SU-DHL-6 (cell line): Measurements from ENCODE around the gene EFHD1.
"Not testable (repeated sequence)": the region's sequence is repeated elsewhere in the genome, so short reads cannot be mapped to it uniquely, and the experiment has no call there.

Experiments
- H2AFZ ChIP-seq: fragments of 200-600 bp; sonication (generic); 2 replicates; pipeline ENCODE4 v1.6.1; 2014; ENCODE audit warnings: low read depth, mild to moderate bottlenecking, moderate library complexity, mixed read lengths, antibody characterized with exemption, low read length; ENCODE audit not compliant: severe bottlenecking
- H3F3A ChIP-seq: fragments of 200-600 bp; shearing (Covaris generic); 2 replicates; pipeline ENCODE4 v1.6.0; 2016; ENCODE audit warnings: antibody characterized with exemption, mild to moderate bottlenecking; ENCODE audit not compliant: insufficient read depth
- H3K27ac ChIP-seq: fragments of 200-600 bp; sonication (generic); 2 replicates; pipeline ENCODE4 v1.5.1; 2016; ENCODE audit warnings: low read depth, mild to moderate bottlenecking, low read length, moderate library complexity, mixed read lengths
- H3K27me3 ChIP-seq: fragments of 200-600 bp; sonication (generic), shearing (Covaris generic); 2 replicates; pipeline ENCODE4 v1.6.0; 2014; ENCODE audit warnings: mild to moderate bottlenecking, low read length
- H3K36me3 ChIP-seq: fragments of 200-600 bp; sonication (generic); 2 replicates; pipeline ENCODE4 v1.6.1; 2014; ENCODE audit warnings: mild to moderate bottlenecking, low read length, mixed read lengths
- H3K4me2 ChIP-seq: fragments of 300-600, 200-600 bp; shearing (Covaris generic), sonication (generic); 2 replicates; pipeline ENCODE4 v1.6.0; 2014; ENCODE audit warnings: low read length, low read depth, mild to moderate bottlenecking; ENCODE audit not compliant: poor library complexity, severe bottlenecking
- H3K4me3 ChIP-seq: fragments of 200-600 bp; sonication (generic); 2 replicates; pipeline ENCODE4 v1.5.1; 2014; ENCODE audit warnings: antibody characterized with exemption, low read length, mild to moderate bottlenecking, mixed read lengths; ENCODE audit not compliant: insufficient read depth, poor library complexity, severe bottlenecking
- H3K79me2 ChIP-seq: fragments of 200-600 bp; sonication (generic); 2 replicates; pipeline ENCODE4 v1.6.1; 2014; ENCODE audit warnings: mild to moderate bottlenecking, low read length, moderate library complexity; ENCODE audit not compliant: insufficient read depth
- H3K9ac ChIP-seq: fragments of 200-600 bp; sonication (generic); 2 replicates; pipeline ENCODE4 v1.7.0; 2014; ENCODE audit warnings: mild to moderate bottlenecking, low read length
- H3K9me2 ChIP-seq: fragments of 200-600 bp; sonication (generic); replicated peaks from 2 replicates; pipeline ENCODE4 v1.6.1; 2014; ENCODE audit warnings: low read length; ENCODE audit not compliant: insufficient read depth
- H3K9me3 ChIP-seq: fragments of 200-600 bp; sonication (generic); 2 replicates; pipeline ENCODE4 v1.6.1; 2014; ENCODE audit warnings: low read length, mixed read lengths; ENCODE audit not compliant: insufficient read depth
- H4K20me1 ChIP-seq: fragments of 200-600 bp; sonication (generic); 2 replicates; pipeline ENCODE4 v1.6.1; 2014; ENCODE audit warnings: low read depth, mild to moderate bottlenecking, antibody characterized with exemption, low read length, moderate library complexity, mixed read lengths
- CTCF ChIP-seq: fragments of 200-600 bp; sonication (generic); IDR thresholded peaks from one replicate; pipeline ENCODE4 v1.5.1; 2017; ENCODE audit warnings: antibody characterized with exemption, mild to moderate bottlenecking, low read length, moderate library complexity; ENCODE audit not compliant: insufficient read depth, poor library complexity, severe bottlenecking
- EZH2phosphoT487 ChIP-seq: fragments of 200-600 bp; sonication (generic), shearing (Covaris generic); conservative IDR thresholded peaks from 2 replicates; pipeline ENCODE4 v1.6.1; 2018; ENCODE audit warnings: mild to moderate bottlenecking, antibody characterized with exemption, low read length, moderate library complexity, mixed read lengths

Gene EFHD1

GRCh38 chr2:232713505-232713904 lies 80.1 kb downstream of the EFHD1 start:
- Histone ChIP-seq H3K79me2 (peaks cover 59% of the 10 kb centered on the region), H3K4me2 (no peak overlapping the region), H3K27ac (no peak overlapping the region), H2AFZ (no peak overlapping the region), H3K4me3 (no peak overlapping the region), H3F3A (0 out of 2 replicates have a peak, but pooled peaks cover 5% of the 10 kb centered on the region), H4K20me1 (peaks cover 7% of the 10 kb centered on the region; the same call in 1 of the 2 replicates), H3K9me3 (no peaks in the 10 kb centered on the region), H3K36me3 (peaks cover under 1% of the 10 kb centered on the region; the same call in 1 of the 2 replicates), H3K27me3 (no peaks in the 10 kb centered on the region), H3K9ac (no peak overlapping the region), H3K9me2 (no peaks in the 10 kb centered on the region)
- no peak for TF ChIP-seq CTCF
- TF ChIP-seq EZH2phosphoT487, result no peak

- H3K4me2 ChIP-seq, result no peak overlapping the region
- H3K36me3 ChIP-seq, result peaks cover 9% of the 10 kb centered on the region; the same call in 1 of the 2 replicates
Observed at GRCh38 chr2:232714969-232715368, 81.6 kb downstream of the EFHD1 start.

GRCh38 chr2:232720056-232720455 lies 86.7 kb downstream of the EFHD1 start:
- not testable (repeated sequence) for H3K9me3 ChIP-seq, H3K27me3 ChIP-seq, H3F3A ChIP-seq, H3K9ac ChIP-seq, H3K27ac ChIP-seq, H3K36me3 ChIP-seq, H3K9me2 ChIP-seq, H3K4me3 ChIP-seq, H3K4me2 ChIP-seq, H2AFZ ChIP-seq, H4K20me1 ChIP-seq
- peaks cover 58% of the 10 kb centered on the region for H3K79me2 ChIP-seq

More at GRCh38 chr2:232714969-232715368, 81.6 kb downstream of the EFHD1 start:
- TF ChIP-seq EZH2phosphoT487 (no peak), CTCF (no peak)
- Histone ChIP-seq H4K20me1 (peaks cover 7% of the 10 kb centered on the region; the same call in 1 of the 2 replicates), H3K79me2 (peaks cover 72% of the 10 kb centered on the region), H3K9me3 (no peaks in the 10 kb centered on the region), H3K9me2 (no peaks in the 10 kb centered on the region), H3K27me3 (no peaks in the 10 kb centered on the region), H3K4me3 (no peak overlapping the region), H2AFZ (no peak overlapping the region), H3F3A (0 out of 2 replicates have a peak, but pooled peaks cover 5% of the 10 kb centered on the region), H3K27ac (no peak overlapping the region), H3K9ac (no peak overlapping the region)

- Histone ChIP-seq H2AFZ (no peak overlapping the region), H3K4me3 (no peak overlapping the region), H3K9me2 (no peaks in the 10 kb centered on the region), H4K20me1 (no peaks in the 10 kb centered on the region), H3K9me3 (no peaks in the 10 kb centered on the region), H3K79me2 (peaks cover 48% of the 10 kb centered on the region), H3K36me3 (peaks cover 9% of the 10 kb centered on the region; the same call in 1 of the 2 replicates), H3K9ac (no peak overlapping the region), H3K27me3 (no peaks in the 10 kb centered on the region), H3K27ac (no peak overlapping the region), H3F3A (no peaks in the 10 kb centered on the region), H3K4me2 (no peak overlapping the region)
- TF ChIP-seq CTCF (no peak), EZH2phosphoT487 (no peak)
Observed at GRCh38 chr2:232721261-232721660, 87.9 kb downstream of the EFHD1 start.
